ENCODE results near the gene WNT1. TPM values are rescaled to one million over a fixed set of nuclear protein-coding genes. Genes with fewer than 3 reads are reported as not detected.

Gene WNT1
- total RNA-seq, 1 donor from 2014 or later: 0.29 TPM

DNA sequence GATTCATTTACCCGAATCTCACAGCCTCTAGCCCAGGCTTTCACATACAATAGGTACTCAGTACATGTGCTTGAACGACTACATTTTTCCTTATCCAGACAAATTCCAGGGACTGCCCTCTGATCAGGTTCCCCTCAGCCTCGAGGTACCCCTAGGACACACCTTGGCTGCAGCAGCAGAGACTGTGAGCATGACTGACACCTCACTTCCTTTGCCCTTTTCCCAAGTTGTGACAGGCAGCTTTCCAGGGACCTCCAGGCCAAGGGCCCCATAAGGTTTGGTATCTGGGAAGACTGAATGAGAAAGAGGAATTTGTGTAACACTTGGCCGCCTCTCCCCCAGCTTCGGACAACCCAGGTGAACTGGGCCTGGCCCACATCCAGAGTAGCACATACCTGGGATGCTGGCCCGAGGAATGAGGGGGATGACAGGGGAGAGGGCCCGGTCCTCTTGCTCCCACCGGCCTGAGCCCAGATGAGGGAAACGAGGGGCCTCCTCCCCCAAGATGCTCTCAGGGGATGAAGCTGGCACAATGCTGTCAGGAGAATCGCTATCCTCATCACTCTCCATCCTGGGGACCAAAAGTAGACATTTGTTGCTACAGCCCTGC is 50.6 kb downstream of the WNT1 start:
- DNase-seq (ENCODE audit: low spot score): no peak

GRCh38 chr12:49030119-49030518 is 52.0 kb downstream of the WNT1 start:
- DNase-seq (ENCODE audit: low spot score): no peak

GRCh38 chr12:49030714-49031572 is 52.8 kb downstream of the WNT1 start:
- DNase-seq (ENCODE audit: low spot score): no peak

- DNase-seq (ENCODE audit: low spot score): no peak
Observed at GRCh38 chr12:49031573-49032161, 53.5 kb downstream of the WNT1 start.

Other genes with a start within 250 kb of the WNT1 start
- 69.9 TPM for gene ADCY6, start 189.2 kb upstream of the WNT1 start, total RNA-seq
- gene CACNB3, start 159.8 kb upstream of the WNT1 start, total RNA-seq: 43.1 TPM
- 85.1 TPM for gene DDX23, start 126.2 kb upstream of the WNT1 start, total RNA-seq
- gene RND1, start 112.5 kb upstream of the WNT1 start, total RNA-seq: 14.6 TPM
- 34.6 TPM for gene FKBP11, start 52.8 kb upstream of the WNT1 start, total RNA-seq
- 198 TPM for gene ARF3, start 20.8 kb upstream of the WNT1 start, total RNA-seq
- 0.58 TPM for gene WNT10B, start 6.6 kb upstream of the WNT1 start, total RNA-seq
- 0.06 TPM for gene DDN, start 21.1 kb downstream of the WNT1 start, total RNA-seq
- 51.7 TPM for gene PRKAG1, start 40.5 kb downstream of the WNT1 start, total RNA-seq
- gene KMT2D, start 82.5 kb downstream of the WNT1 start, total RNA-seq: 104 TPM
- 0.29 TPM for gene RHEBL1, start 91.7 kb downstream of the WNT1 start, total RNA-seq
- gene DHH, start 116.5 kb downstream of the WNT1 start, total RNA-seq: 1.5 TPM
- 53.1 TPM for gene LMBR1L, start 132.5 kb downstream of the WNT1 start, total RNA-seq
- gene TUBA1B, start 153.1 kb downstream of the WNT1 start, total RNA-seq: 361 TPM
- gene TUBA1A, start 210.8 kb downstream of the WNT1 start, total RNA-seq: 155 TPM

All from mucosa of gallbladder (tissue), 1 donor.